Right renal cortex interstitium (tissue), 3 donors: Measurements from ENCODE around the gene METTL14. TPM values are rescaled to one million over a fixed set of nuclear protein-coding genes. Genes with fewer than 3 reads are reported as not detected.

Source experiments
- DNase-seq, 3 donors: peaks; one replicate each; pipeline ENCODE4 v3.0.0-alpha.2; 2013; ENCODE audit warnings: low read depth in 3 of 3, low spot score in 2 of 3
- polyA plus RNA-seq, 3 donors: library from polyadenylated mRNA; unstranded; fragments of 120-200 nt; gene quantifications; one replicate each; pipeline ENCODE4 v1.2.1, GENCODE V29; 2013; ENCODE audit not compliant: insufficient read length in 3 of 3

METTL14 gene
- polyA plus RNA-seq, 3 donors: 66.8 to 73.8 (median 67.7) TPM

- DNase-seq: no peak
Measured at GRCh38 chr4:118732591-118733330, 47.6 kb downstream of the METTL14 start.

GRCh38 chr4:118734491-118735205 lies 49.5 kb downstream of the METTL14 start:
- no peak for DNase-seq

GRCh38 chr4:118736900-118737299 lies 51.7 kb downstream of the METTL14 start:
- no peak for DNase-seq

- no peak for DNase-seq
Measured at GRCh38 chr4:118738090-118738489, 52.9 kb downstream of the METTL14 start.

GRCh38 chr4:118739022-118739713 lies 54.0 kb downstream of the METTL14 start:
- DNase-seq: no peak

- no peak for DNase-seq
Measured at GRCh38 chr4:118740869-118741268, 55.7 kb downstream of the METTL14 start.

- DNase-seq: no peak
Measured at GRCh38 chr4:118741301-118741855, 56.2 kb downstream of the METTL14 start.

GRCh38 chr4:118742050-118742449 lies 56.9 kb downstream of the METTL14 start:
- DNase-seq: no peak

GRCh38 chr4:118743867-118744266 lies 58.7 kb downstream of the METTL14 start:
- DNase-seq: no peak

- DNase-seq: no peak
Measured at GRCh38 chr4:118745357-118745756, 60.2 kb downstream of the METTL14 start.

GRCh38 chr4:118746251-118746919 lies 61.2 kb downstream of the METTL14 start:
- DNase-seq: no peak

- no peak for DNase-seq
Measured at GRCh38 chr4:118749347-118749988, 64.3 kb downstream of the METTL14 start.

- no peak for DNase-seq
Measured at GRCh38 chr4:118751629-118752323, 66.6 kb downstream of the METTL14 start.

GRCh38 chr4:118752551-118752950 lies 67.4 kb downstream of the METTL14 start:
- no peak for DNase-seq

- no peak for DNase-seq
Measured at GRCh38 chr4:118753096-118753495, 67.9 kb downstream of the METTL14 start.

GRCh38 chr4:118753685-118754084 lies 68.5 kb downstream of the METTL14 start:
- DNase-seq: no peak

GRCh38 chr4:118754890-118755289 lies 69.7 kb downstream of the METTL14 start:
- no peak for DNase-seq

- no peak for DNase-seq
Measured at GRCh38 chr4:118755438-118756226, 70.4 kb downstream of the METTL14 start.

GRCh38 chr4:118756429-118756828 lies 71.2 kb downstream of the METTL14 start:
- DNase-seq: no peak
